HCT116 (cell line): ENCODE results near the gene NDUFS3.

ENCODE experiments used
- EGR1 ChIP-seq: IDR thresholded peaks from 2 replicates; pipeline ENCODE4 v1.6.1; 2012; ENCODE audit warnings: low read depth
- EZH2phosphoT487 ChIP-seq: fragments of 200-600 bp; IDR thresholded peaks from 2 replicates; pipeline ENCODE4 v1.6.1; 2018; ENCODE audit warnings: antibody characterized with exemption, borderline replicate concordance
- POLR2A ChIP-seq: IDR thresholded peaks from 2 replicates; pipeline ENCODE4 v1.7.0; 2011; ENCODE audit warnings: borderline replicate concordance; ENCODE audit not compliant: insufficient read depth, insufficient read length; ENCODE audit errors: extremely low read depth
- POLR2AphosphoS5 ChIP-seq: IDR thresholded peaks from 2 replicates; pipeline ENCODE4 v1.6.1; 2011; ENCODE audit warnings: mild to moderate bottlenecking, low read depth, low read length, moderate library complexity
- SIN3A ChIP-seq: IDR thresholded peaks from 2 replicates; pipeline ENCODE4 v1.6.1; 2012; ENCODE audit warnings: low read depth
- YY1 ChIP-seq: IDR thresholded peaks from 2 replicates; pipeline ENCODE4 v1.6.1; 2011; ENCODE audit warnings: low read length, low read depth, moderate library complexity, mild to moderate bottlenecking; ENCODE audit not compliant: insufficient replicate concordance; ENCODE audit errors: extremely low read depth
- ZFX ChIP-seq: fragments of 450-650 bp; IDR thresholded peaks from 2 replicates; pipeline ENCODE4 v1.6.1; 2017
- TF ChIP-seq, protein P1 (sequence below), 3 experiments: fragments of 200-600 bp in 1 of 3; sonication (generic) in 1 of 3; IDR thresholded peaks in 2 of 3; conservative IDR thresholded peaks in 1 of 3; 2 replicates each; pipeline ENCODE4 v1.5.1; 2012 to 2017; ENCODE audit warnings: low read depth in 2 of 3, low read length in 2 of 3, antibody characterized with exemption in 1 of 3, borderline replicate concordance in 1 of 3, control low read depth in 1 of 3, mild to moderate bottlenecking in 1 of 3, mixed read lengths in 1 of 3, mixed run types in 1 of 3, moderate library complexity in 1 of 3; ENCODE audit not compliant: insufficient read depth in 1 of 3

DNA sequence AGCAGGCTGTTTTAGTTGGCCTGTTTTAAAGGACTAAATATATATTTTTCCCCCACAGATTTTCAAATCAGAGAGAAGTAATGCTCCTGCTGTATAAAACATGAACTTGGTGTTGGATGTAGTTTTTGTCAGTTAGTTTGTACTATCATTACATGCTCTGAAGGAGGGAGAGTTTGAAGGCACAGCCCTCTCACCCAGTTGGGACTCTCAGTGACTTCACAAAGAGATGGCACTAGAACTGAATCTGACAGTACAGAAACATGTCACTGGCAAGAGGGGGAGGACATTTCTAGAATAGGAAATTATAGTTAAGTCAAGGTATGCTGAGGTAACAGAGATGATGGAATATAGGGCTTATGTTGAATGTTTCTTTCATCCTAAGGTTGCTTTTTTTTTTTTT, 36.4 kb downstream of the NDUFS3 start:
- TF ChIP-seq, protein P1, sequence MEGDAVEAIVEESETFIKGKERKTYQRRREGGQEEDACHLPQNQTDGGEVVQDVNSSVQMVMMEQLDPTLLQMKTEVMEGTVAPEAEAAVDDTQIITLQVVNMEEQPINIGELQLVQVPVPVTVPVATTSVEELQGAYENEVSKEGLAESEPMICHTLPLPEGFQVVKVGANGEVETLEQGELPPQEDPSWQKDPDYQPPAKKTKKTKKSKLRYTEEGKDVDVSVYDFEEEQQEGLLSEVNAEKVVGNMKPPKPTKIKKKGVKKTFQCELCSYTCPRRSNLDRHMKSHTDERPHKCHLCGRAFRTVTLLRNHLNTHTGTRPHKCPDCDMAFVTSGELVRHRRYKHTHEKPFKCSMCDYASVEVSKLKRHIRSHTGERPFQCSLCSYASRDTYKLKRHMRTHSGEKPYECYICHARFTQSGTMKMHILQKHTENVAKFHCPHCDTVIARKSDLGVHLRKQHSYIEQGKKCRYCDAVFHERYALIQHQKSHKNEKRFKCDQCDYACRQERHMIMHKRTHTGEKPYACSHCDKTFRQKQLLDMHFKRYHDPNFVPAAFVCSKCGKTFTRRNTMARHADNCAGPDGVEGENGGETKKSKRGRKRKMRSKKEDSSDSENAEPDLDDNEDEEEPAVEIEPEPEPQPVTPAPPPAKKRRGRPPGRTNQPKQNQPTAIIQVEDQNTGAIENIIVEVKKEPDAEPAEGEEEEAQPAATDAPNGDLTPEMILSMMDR (IDR thresholded peaks at IDR 0.05 in 2 of 3, conservative IDR thresholded peaks at IDR 0.05 in 1 of 3; ENCODE audit: borderline replicate concordance in 1 of 3, insufficient read depth in 1 of 3, low read depth in 2 of 3, low read length in 2 of 3): no peak
- TF ChIP-seq POLR2AphosphoS5 (no peak), EGR1 (no peak), ZFX (no peak), YY1 (no peak), EZH2phosphoT487 (no peak), SIN3A (no peak), POLR2A (no peak)
